SK-N-SH (cell line): ENCODE results near the gene GC. TPM values are rescaled to one million over a fixed set of nuclear protein-coding genes. Genes with fewer than 3 reads are reported as not detected.

Source experiments
- CTCF ChIA-PET: fragments of 300-600, 350-600 bp; formaldehyde crosslinking; extraction: SDS; loops from one replicate; lab custom pipeline; 2021; lab: Yijun Ruan, JAX
- POLR2A ChIA-PET: fragments of 350-600 bp; sonication (Branson Sonifier 250); formaldehyde crosslinking; extraction: SDS; loops from one replicate; lab custom pipeline; 2020; ENCODE audit warnings: antibody characterized with exemption, inconsistent platforms; lab: Yijun Ruan, JAX
- DNase-seq: peaks from one replicate; pipeline ENCODE4 v3.0.0; 2012
- H2AFZ ChIP-seq: fragments of 200-600 bp; sonication (generic); 2 replicates; pipeline ENCODE4 v1.8.1; 2016; ENCODE audit warnings: antibody characterized with exemption, mild to moderate bottlenecking, low read depth
- H3F3A ChIP-seq: fragments of 200-600 bp; sonication (generic); replicated peaks from 2 replicates; pipeline ENCODE3; 2016; ENCODE audit warnings: antibody characterized with exemption, mild to moderate bottlenecking; ENCODE audit not compliant: insufficient read depth
- H3K27ac ChIP-seq, 2 experiments: fragments of 200-500 bp in 1 of 2; fragments of 200-600 bp in 1 of 2; sonication (Bioruptor generic) in 1 of 2; sonication (generic), shearing (Covaris generic) in 1 of 2; 2 replicates each; pipeline versions ENCODE4 v1.5.1 to v1.6.1; 2014 to 2016; ENCODE audit warnings: low read depth in 2 of 2, inconsistent platforms in 1 of 2, low read length in 1 of 2, mild to moderate bottlenecking in 1 of 2, mixed read lengths in 1 of 2
- H3K27me3 ChIP-seq: fragments of 200-600 bp; sonication (generic), shearing (Covaris generic); 2 replicates; pipeline ENCODE4 v1.6.1; 2016; ENCODE audit warnings: mixed run types; ENCODE audit not compliant: insufficient read depth
- H3K36me3 ChIP-seq, 2 experiments: fragments of 200-500 bp in 1 of 2; fragments of 200-600 bp in 1 of 2; sonication (Bioruptor generic) in 1 of 2; sonication (generic) in 1 of 2; replicated peaks in 1 of 2; 2 replicates each; pipeline versions ENCODE3 to v1.5.1; 2014 to 2016; ENCODE audit warnings: low read length in 1 of 2, mild to moderate bottlenecking in 1 of 2; ENCODE audit not compliant: insufficient read depth in 2 of 2, control insufficient read depth in 1 of 2
- H3K4me1 ChIP-seq, 2 experiments: fragments of 200-500 bp in 1 of 2; fragments of 200-600 bp in 1 of 2; sonication (Bioruptor generic) in 1 of 2; sonication (generic), shearing (Covaris generic) in 1 of 2; 2 replicates each; pipeline versions ENCODE4 v1.5.1 to v1.6.1; 2014 to 2016; ENCODE audit warnings: low read depth in 1 of 2, low read length in 1 of 2, mixed run types in 1 of 2; ENCODE audit not compliant: insufficient read depth in 2 of 2, control insufficient read depth in 1 of 2
- H3K4me2 ChIP-seq: fragments of 200-600 bp; sonication (generic), shearing (Covaris generic); 2 replicates; pipeline ENCODE4 v1.6.1; 2017; ENCODE audit warnings: mixed run types
- H3K4me3 ChIP-seq, 2 experiments: fragments of 200-500 bp in 1 of 2; fragments of 200-600 bp in 1 of 2; sonication (Bioruptor generic) in 1 of 2; sonication (generic), shearing (Covaris generic) in 1 of 2; 2 replicates each; pipeline versions ENCODE4 v1.5.1 to v1.8.1; 2014 to 2016; ENCODE audit warnings: low read depth in 2 of 2, inconsistent platforms in 1 of 2, low read length in 1 of 2, mild to moderate bottlenecking in 1 of 2, mixed read lengths in 1 of 2, moderate library complexity in 1 of 2
- H3K79me2 ChIP-seq: fragments of 200-600 bp; sonication (generic); 2 replicates; pipeline ENCODE4 v1.8.1; 2017; ENCODE audit warnings: mild to moderate bottlenecking; ENCODE audit not compliant: insufficient read depth
- H3K9ac ChIP-seq: fragments of 200-600 bp; sonication (generic); 2 replicates; pipeline ENCODE4 v1.6.1; 2017; ENCODE audit warnings: mixed run types
- H3K9me2 ChIP-seq: fragments of 200-600 bp; sonication (generic); 2 replicates; pipeline ENCODE4 v1.6.1; 2017; ENCODE audit warnings: mixed run types
- H3K9me3 ChIP-seq: fragments of 200-600 bp; sonication (generic); 2 replicates; pipeline ENCODE4 v1.6.1; 2017; ENCODE audit warnings: mixed run types, mild to moderate bottlenecking, moderate library complexity
- H4K20me1 ChIP-seq: fragments of 200-600 bp; sonication (generic); 2 replicates; pipeline ENCODE4 v1.6.1; 2017; ENCODE audit warnings: mild to moderate bottlenecking, mixed run types; ENCODE audit not compliant: insufficient read depth
- CHD2 ChIP-seq: fragments of 150-350 bp; IDR thresholded peaks from 2 replicates; pipeline ENCODE4 v1.6.1; 2018; ENCODE audit warnings: low read length; ENCODE audit not compliant: partially characterized antibody
- EP300 ChIP-seq, 2 experiments: IDR thresholded peaks; 2 replicates each; pipeline versions ENCODE4 v1.4.0 to v1.6.1; 2012; ENCODE audit warnings: borderline replicate concordance in 1 of 2, low read depth in 1 of 2, low read length in 1 of 2
- EZH2phosphoT487 ChIP-seq: fragments of 200-600 bp; sonication (generic); IDR thresholded peaks from 2 replicates; pipeline ENCODE4 v1.6.1; 2017; ENCODE audit warnings: low read depth, mixed run types, mild to moderate bottlenecking, antibody characterized with exemption, moderate library complexity, borderline replicate concordance
- FOSL2 ChIP-seq: IDR thresholded peaks from 2 replicates; pipeline ENCODE4 v1.4.0; 2012; ENCODE audit warnings: low read depth, mild to moderate bottlenecking, moderate library complexity, borderline replicate concordance
- FOXJ3 ChIP-seq: sonication (generic); formaldehyde crosslinking; IDR thresholded peaks from 2 replicates; pipeline ENCODE4 v1.5.1; 2020; ENCODE audit warnings: mild to moderate bottlenecking, missing genetic modification reagents
- GATA2 ChIP-seq: sonication (generic); formaldehyde crosslinking; IDR thresholded peaks from 2 replicates; pipeline ENCODE4 v1.5.0; 2020; ENCODE audit warnings: mild to moderate bottlenecking, missing genetic modification reagents
- NFIC ChIP-seq: IDR thresholded peaks from 2 replicates; pipeline ENCODE4 v1.4.0; 2012; ENCODE audit warnings: borderline replicate concordance
- RAD21 ChIP-seq: IDR thresholded peaks from 2 replicates; pipeline ENCODE4 v1.6.1; 2012; ENCODE audit warnings: mild to moderate bottlenecking, low read length
- RCOR1 ChIP-seq: fragments of 150-350 bp; IDR thresholded peaks from 2 replicates; pipeline ENCODE4 v1.6.1; 2017; ENCODE audit warnings: antibody characterized with exemption, low read length
- RXRA ChIP-seq: IDR thresholded peaks from 2 replicates; pipeline ENCODE4 v1.4.0; 2012; ENCODE audit warnings: low read depth, mild to moderate bottlenecking, borderline replicate concordance
- TEAD4 ChIP-seq: IDR thresholded peaks from 2 replicates; pipeline ENCODE4 v1.4.0; 2012; ENCODE audit warnings: mild to moderate bottlenecking, borderline replicate concordance; ENCODE audit not compliant: insufficient read depth
- WGBS: methylation state at CpG from one replicate; pipeline ENCODE4 v1.1.6; 2017; ENCODE audit warnings: low lambda C conversion rate; 5-methylcytosine and 5-hydroxymethylcytosine counted together
- polyA plus RNA-seq, 3 experiments: library from polyadenylated mRNA; depleted of rRNA; stranded (reverse); fragments of >200 nt; gene quantifications; 2 replicates each; pipeline ENCODE4 v1.2.3, GENCODE V29; 2012
- TF ChIP-seq, protein P1 (sequence below): IDR thresholded peaks from 2 replicates; pipeline ENCODE4 v1.6.1; 2012; ENCODE audit warnings: mild to moderate bottlenecking, low read depth, low read length, moderate library complexity
- TF ChIP-seq, protein P2 (sequence below): IDR thresholded peaks from 2 replicates; pipeline ENCODE4 v1.4.0; 2012; ENCODE audit warnings: low read depth, borderline replicate concordance
- TF ChIP-seq, protein P3 (sequence below): IDR thresholded peaks from 2 replicates; pipeline ENCODE4 v1.4.0; 2012; ENCODE audit warnings: low read depth

The GC gene
- polyA plus RNA-seq, 1 of the 3 experiments (the other 2 are of a cell fraction) = not detected

DNA sequence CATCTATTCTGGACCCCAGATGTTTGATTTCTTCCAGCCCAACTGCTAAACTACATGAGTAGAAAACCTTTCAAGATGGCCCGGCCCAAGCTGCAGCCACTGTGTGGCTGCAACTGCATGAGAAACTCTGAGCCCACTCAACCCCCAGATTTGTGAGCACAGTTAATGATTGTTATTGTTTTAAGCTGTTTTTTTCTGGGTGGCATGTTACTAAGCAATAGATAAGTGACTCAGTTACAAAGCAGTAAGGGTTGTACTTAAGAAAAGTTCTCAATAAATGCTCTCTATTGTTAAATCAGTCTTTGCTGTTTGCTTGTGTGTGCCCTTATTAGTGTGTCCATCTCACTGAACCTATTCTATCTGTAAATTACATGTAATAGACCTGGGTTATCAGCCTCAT, 51.8 kb downstream of the GC start:
- H3K9me2 ChIP-seq = no peaks in the 10 kb centered on the region
- H2AFZ ChIP-seq = no peak overlapping the region
- no peaks in the 10 kb centered on the region for H3K36me3 ChIP-seq
- no peak overlapping the region for H3K9ac ChIP-seq
- H3K4me1 ChIP-seq = no peaks in the 10 kb centered on the region
- TF ChIP-seq TEAD4 (no peak), EZH2phosphoT487 (no peak), CHD2 (no peak), RAD21 (no peak), FOXJ3 (no peak), GATA2 (no peak), FOSL2 (no peak), NFIC (no peak), RCOR1 (no peak), RXRA (no peak), EP300 (IDR thresholded peaks at IDR 0.05; ENCODE audit: borderline replicate concordance in 1 of 2, low read depth in 1 of 2, low read length in 1 of 2) (no peak)
- TF ChIP-seq, protein P1, sequence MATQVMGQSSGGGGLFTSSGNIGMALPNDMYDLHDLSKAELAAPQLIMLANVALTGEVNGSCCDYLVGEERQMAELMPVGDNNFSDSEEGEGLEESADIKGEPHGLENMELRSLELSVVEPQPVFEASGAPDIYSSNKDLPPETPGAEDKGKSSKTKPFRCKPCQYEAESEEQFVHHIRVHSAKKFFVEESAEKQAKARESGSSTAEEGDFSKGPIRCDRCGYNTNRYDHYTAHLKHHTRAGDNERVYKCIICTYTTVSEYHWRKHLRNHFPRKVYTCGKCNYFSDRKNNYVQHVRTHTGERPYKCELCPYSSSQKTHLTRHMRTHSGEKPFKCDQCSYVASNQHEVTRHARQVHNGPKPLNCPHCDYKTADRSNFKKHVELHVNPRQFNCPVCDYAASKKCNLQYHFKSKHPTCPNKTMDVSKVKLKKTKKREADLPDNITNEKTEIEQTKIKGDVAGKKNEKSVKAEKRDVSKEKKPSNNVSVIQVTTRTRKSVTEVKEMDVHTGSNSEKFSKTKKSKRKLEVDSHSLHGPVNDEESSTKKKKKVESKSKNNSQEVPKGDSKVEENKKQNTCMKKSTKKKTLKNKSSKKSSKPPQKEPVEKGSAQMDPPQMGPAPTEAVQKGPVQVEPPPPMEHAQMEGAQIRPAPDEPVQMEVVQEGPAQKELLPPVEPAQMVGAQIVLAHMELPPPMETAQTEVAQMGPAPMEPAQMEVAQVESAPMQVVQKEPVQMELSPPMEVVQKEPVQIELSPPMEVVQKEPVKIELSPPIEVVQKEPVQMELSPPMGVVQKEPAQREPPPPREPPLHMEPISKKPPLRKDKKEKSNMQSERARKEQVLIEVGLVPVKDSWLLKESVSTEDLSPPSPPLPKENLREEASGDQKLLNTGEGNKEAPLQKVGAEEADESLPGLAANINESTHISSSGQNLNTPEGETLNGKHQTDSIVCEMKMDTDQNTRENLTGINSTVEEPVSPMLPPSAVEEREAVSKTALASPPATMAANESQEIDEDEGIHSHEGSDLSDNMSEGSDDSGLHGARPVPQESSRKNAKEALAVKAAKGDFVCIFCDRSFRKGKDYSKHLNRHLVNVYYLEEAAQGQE = no peak
- TF ChIP-seq, protein P2, sequence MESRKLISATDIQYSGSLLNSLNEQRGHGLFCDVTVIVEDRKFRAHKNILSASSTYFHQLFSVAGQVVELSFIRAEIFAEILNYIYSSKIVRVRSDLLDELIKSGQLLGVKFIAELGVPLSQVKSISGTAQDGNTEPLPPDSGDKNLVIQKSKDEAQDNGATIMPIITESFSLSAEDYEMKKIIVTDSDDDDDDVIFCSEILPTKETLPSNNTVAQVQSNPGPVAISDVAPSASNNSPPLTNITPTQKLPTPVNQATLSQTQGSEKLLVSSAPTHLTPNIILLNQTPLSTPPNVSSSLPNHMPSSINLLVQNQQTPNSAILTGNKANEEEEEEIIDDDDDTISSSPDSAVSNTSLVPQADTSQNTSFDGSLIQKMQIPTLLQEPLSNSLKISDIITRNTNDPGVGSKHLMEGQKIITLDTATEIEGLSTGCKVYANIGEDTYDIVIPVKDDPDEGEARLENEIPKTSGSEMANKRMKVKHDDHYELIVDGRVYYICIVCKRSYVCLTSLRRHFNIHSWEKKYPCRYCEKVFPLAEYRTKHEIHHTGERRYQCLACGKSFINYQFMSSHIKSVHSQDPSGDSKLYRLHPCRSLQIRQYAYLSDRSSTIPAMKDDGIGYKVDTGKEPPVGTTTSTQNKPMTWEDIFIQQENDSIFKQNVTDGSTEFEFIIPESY = no peak
- peaks cover 6% of the 10 kb centered on the region; the same call in 1 of the 2 replicates for H3K27me3 ChIP-seq
- no peaks in the 10 kb centered on the region for H4K20me1 ChIP-seq
- ChIA-PET CTCF (no interaction called here), POLR2A (no interaction called here)
- no CpG with 5 or more reads among the region's 1 CpG for WGBS
- no peaks in the 10 kb centered on the region for H3K9me3 ChIP-seq
- no peaks in the 10 kb centered on the region for H3F3A ChIP-seq
- no peak overlapping the region for H3K4me2 ChIP-seq
- no peak overlapping the region for H3K27ac ChIP-seq
- DNase-seq = no peak
- H3K4me3 ChIP-seq = no peak overlapping the region
- H3K79me2 ChIP-seq = no peaks in the 10 kb centered on the region

DNA sequence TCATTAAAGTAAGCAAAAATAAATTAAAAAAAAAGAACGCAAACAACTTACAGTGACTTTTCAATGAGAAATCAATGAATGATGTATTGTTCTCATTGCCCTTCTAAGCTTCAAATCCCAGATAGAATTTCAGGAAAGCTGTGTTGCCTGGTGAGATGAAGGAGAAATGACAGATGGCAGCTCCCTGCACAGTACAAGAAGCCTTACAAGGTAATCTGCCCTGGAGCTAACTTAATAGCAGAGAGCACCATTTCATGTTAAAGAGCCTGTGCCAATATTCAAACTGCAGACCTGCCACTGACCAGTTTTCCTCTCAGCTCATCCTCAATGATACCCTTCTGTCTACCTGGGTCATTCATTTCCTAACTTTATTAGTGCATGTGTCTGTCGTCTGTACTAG, 54.0 kb downstream of the GC start:
- ChIA-PET CTCF (no interaction called here), POLR2A (no interaction called here)
- 8% methylated on average over 2 of the region's 2 CpGs for WGBS
- H3K9ac ChIP-seq = no peak overlapping the region
- no peak overlapping the region for H3K4me2 ChIP-seq
- no peaks in the 10 kb centered on the region for H4K20me1 ChIP-seq
- no peaks in the 10 kb centered on the region for H3K79me2 ChIP-seq
- H2AFZ ChIP-seq = no peak overlapping the region
- no peaks in the 10 kb centered on the region for H3K9me2 ChIP-seq
- H3F3A ChIP-seq = no peaks in the 10 kb centered on the region
- H3K4me1 ChIP-seq = no peaks in the 10 kb centered on the region
- H3K27me3 ChIP-seq = peaks cover 6% of the 10 kb centered on the region; the same call in 1 of the 2 replicates
- no peak for DNase-seq
- no peak overlapping the region for H3K27ac ChIP-seq
- no peaks in the 10 kb centered on the region for H3K9me3 ChIP-seq
- H3K4me3 ChIP-seq = no peak overlapping the region
- TF ChIP-seq, protein P3, sequence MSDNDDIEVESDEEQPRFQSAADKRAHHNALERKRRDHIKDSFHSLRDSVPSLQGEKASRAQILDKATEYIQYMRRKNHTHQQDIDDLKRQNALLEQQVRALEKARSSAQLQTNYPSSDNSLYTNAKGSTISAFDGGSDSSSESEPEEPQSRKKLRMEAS = no peak
- TF ChIP-seq FOXJ3 (no peak), EP300 (IDR thresholded peaks at IDR 0.05; ENCODE audit: borderline replicate concordance in 1 of 2, low read depth in 1 of 2, low read length in 1 of 2) (no peak)
- H3K36me3 ChIP-seq = no peaks in the 10 kb centered on the region
